GM18526 (cell line): ENCODE data around the gene WDTC1.

ENCODE experiments used
- POLR2A ChIP-seq: IDR thresholded peaks from 3 replicates; pipeline ENCODE4 v1.6.1; 2011; ENCODE audit not compliant: insufficient read length; ENCODE audit errors: extremely low read depth

WDTC1 gene

DNA sequence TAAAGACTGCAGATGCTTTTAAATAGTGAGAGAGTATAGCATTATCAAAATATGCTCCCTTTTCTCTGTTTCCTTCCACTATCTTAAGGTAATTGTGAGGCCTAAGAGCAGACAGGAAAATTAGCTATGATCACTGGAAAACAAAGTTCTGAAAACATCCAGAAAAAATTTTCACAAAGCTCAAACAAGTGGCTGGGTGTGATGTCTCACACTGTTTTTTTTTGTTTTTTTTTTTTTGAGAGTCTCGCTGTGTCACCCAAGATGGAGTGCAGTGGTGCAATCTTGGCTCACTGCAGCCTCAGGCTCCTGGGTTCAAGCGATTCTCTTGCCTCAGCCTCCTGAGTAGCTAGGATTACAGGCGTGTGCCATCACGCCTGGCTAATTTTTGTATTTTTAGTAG is 7.2 kb downstream of the WDTC1 start:
- TF ChIP-seq POLR2A = no peak

DNA sequence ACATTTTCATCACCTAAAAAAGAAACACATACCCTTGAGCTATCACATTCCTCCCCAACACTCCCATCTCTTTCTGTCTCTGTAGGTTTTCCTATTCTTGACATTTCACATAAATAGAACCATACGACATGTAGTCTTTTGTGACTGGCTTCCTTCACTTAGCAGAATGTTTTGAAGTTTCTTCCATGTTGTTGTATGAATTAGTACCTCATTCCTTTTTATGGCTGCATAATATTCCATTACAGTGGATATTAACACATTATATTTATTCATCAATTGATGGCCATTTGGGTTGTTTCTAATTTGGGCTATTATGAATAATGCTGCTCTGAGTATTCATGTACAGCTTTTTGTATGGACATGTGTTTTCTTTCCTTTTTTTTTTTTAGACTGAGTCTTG is 11.8 kb downstream of the WDTC1 start:
- TF ChIP-seq POLR2A = no peak

DNA sequence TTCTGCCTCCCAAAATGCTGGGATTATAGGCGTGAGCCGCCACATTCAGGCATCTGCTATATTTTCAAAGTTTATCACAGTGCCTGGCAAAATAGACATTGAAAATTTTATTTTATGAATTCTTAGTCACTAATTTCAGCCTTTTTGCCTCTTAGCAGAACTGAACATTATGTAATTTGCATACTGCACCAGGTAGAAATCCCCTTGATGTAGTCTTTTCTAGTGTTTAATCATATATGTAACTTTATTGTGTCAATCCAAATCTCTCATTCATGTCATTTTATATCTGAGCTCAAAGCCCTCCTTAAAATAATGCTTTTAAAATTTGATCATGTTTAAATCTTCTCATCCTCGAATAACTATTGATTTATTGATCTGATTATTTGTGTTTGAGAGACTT is 19.2 kb downstream of the WDTC1 start:
- no peak for TF ChIP-seq POLR2A

DNA sequence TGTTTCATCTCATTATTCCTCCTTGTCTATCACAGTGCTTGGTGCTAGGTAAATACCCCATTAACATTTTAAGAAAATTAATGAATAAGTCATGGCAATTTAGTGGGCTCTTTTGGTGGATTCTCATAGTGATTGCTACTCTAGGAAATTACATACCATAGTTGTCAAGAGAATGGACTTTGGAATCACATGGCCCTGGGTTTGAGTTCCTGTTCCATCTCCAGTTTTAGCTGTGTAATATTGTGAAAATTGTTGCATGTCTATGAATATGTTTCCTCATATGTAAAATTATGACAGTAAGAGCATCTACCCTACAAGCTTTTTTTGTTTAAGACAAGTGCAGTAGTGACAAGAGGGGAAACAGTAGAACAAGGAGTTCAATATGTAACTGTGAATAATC is 20.7 kb downstream of the WDTC1 start:
- TF ChIP-seq POLR2A = no peak

DNA sequence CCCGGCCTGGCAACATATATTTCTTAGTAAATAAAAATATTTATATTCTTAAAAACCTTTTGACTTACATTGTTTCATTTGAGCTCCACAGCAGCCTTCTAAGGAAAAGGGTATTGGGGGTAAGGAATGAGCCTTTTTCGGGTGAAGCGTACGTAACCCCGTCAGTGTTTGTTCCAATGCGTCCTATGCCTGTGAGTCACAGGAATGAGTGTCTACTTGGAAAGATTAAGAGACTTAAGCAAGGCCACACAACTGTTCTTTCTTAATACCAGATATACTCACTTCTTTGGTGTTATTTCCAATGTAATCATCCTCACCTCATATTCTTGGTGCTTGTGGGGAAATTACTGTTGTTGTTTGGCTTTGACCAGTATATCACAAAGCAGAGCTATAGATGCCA is 22.7 kb downstream of the WDTC1 start:
- no peak for TF ChIP-seq POLR2A

DNA sequence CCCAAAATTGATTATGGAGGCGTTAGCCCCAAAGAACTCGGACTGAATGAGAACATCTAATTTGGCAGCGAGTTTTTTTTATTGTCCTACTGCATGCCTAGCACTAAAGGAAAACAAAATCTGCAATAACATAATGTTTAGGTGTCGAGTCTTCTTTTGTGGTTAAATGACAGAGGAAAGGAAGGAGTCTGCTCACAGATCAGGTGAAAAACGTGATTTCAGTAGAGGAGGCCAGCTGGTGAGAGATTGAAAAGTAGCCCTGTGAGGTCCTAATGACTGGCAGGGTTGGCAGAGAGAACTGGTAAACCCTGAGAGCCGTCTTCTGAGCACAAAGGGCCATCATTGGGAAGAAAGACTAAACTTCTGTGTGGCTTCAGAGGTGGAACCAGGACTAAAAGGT is 24.2 kb downstream of the WDTC1 start:
- no peak for TF ChIP-seq POLR2A

DNA sequence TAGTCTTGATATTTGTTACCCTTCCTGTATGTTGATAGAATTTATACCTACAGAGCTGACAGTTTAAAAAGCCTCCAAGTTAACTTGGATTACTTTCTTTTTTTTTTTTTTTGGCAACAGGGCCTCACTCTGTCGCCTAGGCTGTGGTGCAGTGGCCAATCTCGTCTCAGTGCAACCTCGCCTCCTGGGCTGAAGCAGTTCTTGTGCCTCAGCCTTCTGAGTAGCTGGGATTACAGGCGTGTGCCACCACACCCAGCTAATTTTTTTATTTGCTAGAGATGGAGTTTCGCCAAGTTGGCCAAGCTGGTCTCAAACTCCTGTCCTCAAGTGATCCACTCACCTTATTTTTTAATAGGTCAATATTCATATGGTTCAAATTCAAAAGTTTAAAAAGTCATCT is 32.7 kb downstream of the WDTC1 start:
- no peak for TF ChIP-seq POLR2A

DNA sequence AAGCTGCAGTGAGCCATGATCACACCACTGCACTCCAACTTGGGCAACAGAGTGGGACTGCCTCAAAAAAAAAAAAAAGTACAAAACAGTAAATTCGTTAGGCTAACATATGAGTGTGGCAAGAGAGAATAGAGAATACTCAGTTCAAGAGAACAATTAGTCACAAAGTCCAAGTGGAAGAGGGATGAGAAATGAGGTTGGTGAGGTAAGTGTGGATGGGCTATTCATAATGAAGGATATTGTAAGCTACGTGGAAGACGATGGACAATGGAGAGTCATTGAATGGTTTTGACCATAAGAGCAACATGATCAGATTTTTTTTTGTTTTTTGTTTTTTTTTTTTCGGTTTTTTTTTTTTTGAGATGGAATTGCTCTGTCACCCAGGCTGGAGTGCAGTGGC is 34.8 kb downstream of the WDTC1 start:
- TF ChIP-seq POLR2A = no peak

DNA sequence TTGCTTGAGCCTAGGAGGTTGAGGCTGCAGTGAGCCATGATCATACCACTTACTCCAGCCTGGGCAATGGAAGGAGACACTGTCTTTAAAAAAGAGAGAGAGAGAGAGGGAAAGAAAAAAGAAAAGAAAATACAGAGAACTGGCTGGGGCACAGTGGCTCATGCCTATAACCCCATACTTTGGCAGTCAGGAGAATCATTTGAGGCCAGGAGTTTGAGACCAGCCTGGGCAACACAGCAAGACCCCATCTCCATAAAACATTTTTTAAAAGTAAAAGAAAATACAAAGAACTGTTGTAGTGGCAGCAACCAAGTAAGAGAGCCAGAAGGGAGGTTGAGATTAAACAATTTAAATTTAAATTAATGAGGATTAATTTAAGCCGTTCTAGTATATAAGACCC is 39.8 kb downstream of the WDTC1 start:
- TF ChIP-seq POLR2A = no peak

DNA sequence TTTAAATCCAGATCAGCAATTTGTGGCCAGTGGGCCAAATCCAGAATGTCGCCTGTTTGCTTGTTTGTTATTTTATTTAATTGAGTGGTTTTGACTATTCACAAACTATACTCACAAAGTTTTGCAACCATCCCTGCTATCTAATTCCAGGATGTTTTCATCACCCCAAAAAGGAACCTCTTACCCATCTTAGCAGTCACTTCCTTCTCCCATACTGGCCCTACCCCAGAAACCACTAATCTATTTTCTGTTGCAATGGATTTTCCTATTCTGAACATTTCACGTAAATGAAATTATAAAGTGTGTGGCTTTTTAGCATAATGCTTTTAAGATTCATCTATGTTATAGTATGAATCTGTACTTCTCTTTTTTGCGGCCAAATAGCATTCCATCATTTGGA is 41.3 kb downstream of the WDTC1 start:
- no peak for TF ChIP-seq POLR2A

DNA sequence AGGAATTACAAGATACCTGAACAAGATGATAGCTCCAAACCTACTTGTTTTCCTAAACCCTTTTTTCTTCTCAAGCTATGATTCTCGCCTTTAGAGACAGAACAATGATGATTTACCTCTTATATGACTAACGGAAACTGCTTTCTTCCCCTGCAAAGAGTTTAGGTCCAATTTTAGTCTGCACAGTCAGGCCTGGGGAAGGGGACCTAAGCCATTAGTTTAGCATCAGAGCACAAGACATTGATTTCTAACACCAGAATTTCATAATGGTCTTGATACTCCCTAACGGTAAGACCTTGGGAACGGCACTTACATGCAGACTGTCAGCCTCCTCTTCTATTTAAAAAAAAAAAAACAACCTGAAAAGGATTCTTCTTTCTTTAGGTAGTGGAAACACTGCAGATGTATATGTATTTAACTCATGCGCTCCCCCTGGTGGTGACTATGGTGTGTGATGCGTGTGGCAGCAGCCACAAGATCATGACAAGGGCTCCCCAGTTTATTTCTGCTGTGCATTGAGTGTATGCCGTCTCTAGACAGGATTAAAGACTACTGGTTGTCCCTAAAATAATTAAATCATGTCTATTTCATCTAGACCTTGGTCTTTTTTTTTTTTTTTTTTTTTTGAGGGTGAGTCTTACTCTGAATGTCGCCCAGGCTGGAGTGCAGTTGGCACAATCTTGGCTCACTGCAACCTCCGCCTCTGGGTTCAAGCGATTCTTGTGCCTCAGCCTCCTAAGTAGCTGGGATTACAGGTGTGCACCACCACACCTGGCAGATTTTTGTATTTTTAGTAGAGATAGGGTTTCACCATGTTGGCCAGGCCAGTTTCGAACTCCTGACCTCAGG is 50.2 kb downstream of the WDTC1 start:
- TF ChIP-seq POLR2A = no peak

DNA sequence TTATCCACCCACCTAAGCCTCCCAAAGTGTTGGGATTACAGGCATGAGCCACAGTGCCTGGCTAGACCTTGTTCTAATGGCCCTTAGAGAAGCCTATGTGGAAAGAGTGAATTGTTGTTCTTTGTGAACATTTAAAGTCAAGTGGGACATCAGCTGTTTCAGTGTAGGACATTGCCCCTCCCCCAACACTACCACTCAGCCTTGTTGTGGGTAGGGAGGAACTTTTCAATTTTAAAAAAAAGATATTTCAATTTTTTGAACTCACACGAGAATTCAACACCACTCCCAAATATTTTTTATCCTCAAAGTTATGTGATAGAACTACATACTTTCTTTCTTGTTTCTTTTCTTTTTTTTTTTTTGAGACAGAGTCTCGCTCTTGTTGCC is 50.8 kb downstream of the WDTC1 start:
- no peak for TF ChIP-seq POLR2A

DNA sequence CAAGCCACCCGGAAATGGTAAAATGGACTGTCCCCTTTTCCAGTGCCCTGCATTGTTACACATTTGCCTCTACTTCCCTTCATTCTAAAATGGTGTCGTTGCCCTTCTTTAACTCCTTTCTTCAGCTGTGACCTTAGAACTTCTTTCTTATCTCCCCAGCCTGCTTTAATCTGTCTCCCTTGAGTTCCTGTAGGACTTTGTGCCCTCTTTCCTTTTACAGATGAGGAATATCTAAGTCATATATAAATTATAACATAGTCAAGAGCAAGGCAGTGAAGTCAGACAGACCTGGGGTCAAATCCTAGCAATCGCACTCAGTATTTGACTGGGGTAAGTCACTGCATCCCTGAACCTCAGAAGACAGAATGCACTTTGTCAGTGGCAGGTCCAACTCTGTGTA is 56.1 kb downstream of the WDTC1 start:
- TF ChIP-seq POLR2A = no peak

DNA sequence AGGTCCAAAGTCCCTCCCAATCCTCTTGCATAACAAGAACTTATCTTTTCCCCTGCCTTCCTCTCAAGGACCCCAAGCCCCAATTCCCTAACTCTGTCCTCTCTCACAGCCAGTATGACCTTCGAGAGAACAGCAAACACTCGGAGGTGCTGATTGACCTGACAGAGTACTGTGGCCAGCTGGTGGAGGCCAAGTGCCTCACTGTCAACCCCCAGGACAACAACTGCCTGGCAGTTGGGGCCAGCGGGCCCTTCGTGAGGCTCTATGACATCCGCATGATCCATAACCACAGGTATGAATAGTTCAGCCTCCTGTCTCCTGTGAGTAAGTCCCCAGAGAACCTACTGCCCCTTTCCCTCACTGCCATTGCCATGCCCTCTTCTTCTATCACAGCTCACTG is 57.7 kb downstream of the WDTC1 start:
- no peak for TF ChIP-seq POLR2A

DNA sequence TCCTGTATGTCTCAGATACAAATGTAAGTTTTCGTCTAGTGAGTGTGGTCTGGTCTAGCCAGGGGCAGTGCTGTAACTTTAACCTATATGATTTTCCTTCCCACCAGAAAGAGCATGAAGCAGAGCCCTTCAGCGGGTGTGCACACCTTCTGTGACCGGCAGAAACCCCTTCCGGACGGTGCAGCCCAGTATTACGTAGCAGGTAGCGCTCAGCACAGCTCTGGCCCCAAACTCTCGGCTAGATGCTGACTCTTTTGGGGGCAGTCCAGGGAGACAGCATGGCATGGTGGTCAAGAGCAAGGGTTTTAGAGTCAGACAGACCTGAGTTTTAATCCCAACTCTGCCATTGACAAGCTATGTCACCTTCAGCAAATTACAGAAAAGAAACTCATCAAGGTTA is 59.5 kb downstream of the WDTC1 start:
- TF ChIP-seq POLR2A = no peak

DNA sequence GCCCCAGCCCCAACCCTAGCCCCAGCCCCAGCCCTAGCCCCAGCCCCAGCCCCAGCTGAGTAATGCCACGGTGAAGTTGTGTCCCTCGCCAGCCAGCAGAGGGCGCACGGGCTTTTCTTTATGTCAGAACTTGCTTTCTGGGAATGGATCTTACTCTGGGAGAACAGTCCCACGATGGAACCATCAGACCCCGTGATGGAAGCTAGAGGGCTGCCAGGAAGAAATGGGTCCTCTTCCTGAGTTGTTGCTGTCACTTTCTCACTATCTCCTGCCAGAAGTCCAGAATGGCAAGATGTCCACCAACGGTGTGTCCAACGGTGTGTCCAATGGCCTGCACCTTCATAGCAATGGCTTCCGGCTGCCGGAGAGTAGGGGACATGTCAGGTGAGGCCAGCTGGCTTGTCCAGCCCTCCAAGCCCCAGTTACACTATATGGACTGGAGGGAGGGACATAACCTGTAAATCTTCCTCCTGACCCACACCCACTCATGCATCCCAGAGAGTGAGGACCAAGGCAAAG is 62.4 kb downstream of the WDTC1 start:
- no peak for TF ChIP-seq POLR2A

DNA sequence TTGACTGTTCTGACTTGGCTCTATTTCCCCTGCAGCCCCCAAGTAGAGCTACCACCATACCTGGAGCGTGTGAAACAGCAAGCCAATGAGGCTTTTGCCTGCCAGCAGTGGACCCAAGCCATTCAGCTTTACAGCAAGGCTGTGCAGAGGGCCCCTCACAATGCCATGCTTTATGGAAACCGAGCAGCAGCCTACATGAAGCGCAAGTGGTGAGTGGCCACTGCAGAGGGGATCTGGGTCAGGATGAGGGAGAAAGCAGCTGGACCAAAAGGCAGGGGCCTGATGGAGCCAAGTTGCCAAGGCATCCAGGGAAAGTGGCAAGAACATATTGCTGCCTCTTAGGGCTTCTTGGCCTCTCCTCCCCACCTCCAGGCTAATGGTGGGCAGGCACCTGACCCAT is 63.5 kb downstream of the WDTC1 start:
- TF ChIP-seq POLR2A = no peak
